DOHH2 (cell line): ENCODE measurements around the gene GPR78.

Experiments used
- H3F3A ChIP-seq: fragments of 200-600 bp; sonication (generic), shearing (Covaris generic); 2 replicates; pipeline ENCODE4 v1.6.0; 2016; ENCODE audit warnings: antibody characterized with exemption, mild to moderate bottlenecking; ENCODE audit not compliant: control insufficient read depth, insufficient read depth
- H3K27ac ChIP-seq: fragments of 200-600 bp; sonication (generic); 2 replicates; pipeline ENCODE4 v1.5.1; 2014; ENCODE audit warnings: low read depth, mild to moderate bottlenecking, low read length, moderate library complexity
- H3K27me3 ChIP-seq: fragments of 200-600 bp; sonication (generic); 2 replicates; pipeline ENCODE4 v1.6.1; 2014; ENCODE audit warnings: mild to moderate bottlenecking, low read length, mixed read lengths; ENCODE audit not compliant: control insufficient read depth
- H3K36me3 ChIP-seq: fragments of 200-600 bp; sonication (generic); 2 replicates; pipeline ENCODE4 v1.6.1; 2014; ENCODE audit warnings: mild to moderate bottlenecking, low read length, moderate library complexity, mixed read lengths; ENCODE audit not compliant: control insufficient read depth
- H3K4me1 ChIP-seq: fragments of 200-600 bp; sonication (generic); 2 replicates; pipeline ENCODE4 v1.6.1; 2014; ENCODE audit warnings: mild to moderate bottlenecking, low read length, mixed read lengths; ENCODE audit not compliant: control insufficient read depth
- H3K4me2 ChIP-seq: fragments of 200-600 bp; sonication (generic); 2 replicates; pipeline ENCODE4 v1.6.0; 2014; ENCODE audit warnings: mild to moderate bottlenecking, low read length, moderate library complexity
- H3K4me3 ChIP-seq: fragments of 200-600 bp; sonication (generic); 2 replicates; pipeline ENCODE4 v1.5.1; 2014; ENCODE audit warnings: mild to moderate bottlenecking, low read length, mixed read lengths
- H3K79me2 ChIP-seq: fragments of 200-600 bp; sonication (generic); 2 replicates; pipeline ENCODE4 v1.6.1; 2014; ENCODE audit warnings: mild to moderate bottlenecking, low read length, mixed read lengths; ENCODE audit not compliant: control insufficient read depth
- H3K9me2 ChIP-seq: fragments of 200-600 bp; sonication (generic); replicated peaks from 2 replicates; pipeline ENCODE4 v1.6.1; 2014; ENCODE audit warnings: mild to moderate bottlenecking, low read length, mixed read lengths; ENCODE audit not compliant: control insufficient read depth
- H3K9me3 ChIP-seq: fragments of 200-600 bp; sonication (generic); 2 replicates; pipeline ENCODE4 v1.6.1; 2014; ENCODE audit warnings: antibody characterized with exemption, low read length, mixed read lengths; ENCODE audit not compliant: control insufficient read depth, insufficient read depth
- H4K20me1 ChIP-seq: fragments of 200-600 bp; sonication (generic); 2 replicates; pipeline ENCODE4 v1.6.0; 2014; ENCODE audit warnings: low read depth, mild to moderate bottlenecking, antibody characterized with exemption, low read length, moderate library complexity; ENCODE audit not compliant: control insufficient read depth, insufficient read depth
- EZH2phosphoT487 ChIP-seq: fragments of 200-600 bp; sonication (generic); IDR thresholded peaks from 2 replicates; pipeline ENCODE4 v1.6.1; 2017; ENCODE audit warnings: borderline replicate concordance, mild to moderate bottlenecking, antibody characterized with exemption, low read length, moderate library complexity, mixed read lengths
- TF ChIP-seq, protein P1 (sequence below): fragments of 200-600 bp; sonication (generic); IDR thresholded peaks from one replicate; pipeline ENCODE4 v1.5.1; 2014; ENCODE audit warnings: antibody characterized with exemption, mild to moderate bottlenecking, low read depth, low read length; ENCODE audit not compliant: poor library complexity, severe bottlenecking

The GPR78 gene

DNA sequence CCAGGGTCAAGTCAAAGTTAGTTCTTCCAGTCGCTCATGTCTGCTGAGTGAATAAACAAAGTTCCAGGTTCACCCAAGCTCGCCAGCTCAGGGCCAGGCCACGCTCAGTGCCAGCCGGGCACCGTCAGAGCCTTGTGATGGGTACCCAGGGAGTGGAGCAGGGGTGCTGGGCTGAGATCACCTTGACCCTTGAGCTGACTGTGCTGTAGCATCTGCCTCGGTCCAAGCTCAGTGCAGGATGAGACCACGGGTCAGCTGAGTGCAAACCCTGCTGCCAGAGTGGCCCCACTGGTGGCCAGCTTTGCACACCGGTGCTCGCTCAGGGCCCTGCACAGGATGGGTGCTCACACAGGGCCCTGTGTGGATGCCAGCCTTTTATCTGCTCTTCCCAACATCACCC is 16.7 kb downstream of the GPR78 start:
- Histone ChIP-seq H3K4me1 (no peaks in the 10 kb centered on the region), H3K4me3 (no peak overlapping the region), H3K79me2 (no peaks in the 10 kb centered on the region), H3K27ac (no peak overlapping the region), H3K4me2 (no peak overlapping the region), H3K9me2 (no peaks in the 10 kb centered on the region), H3F3A (no peaks in the 10 kb centered on the region), H3K9me3 (no peaks in the 10 kb centered on the region), H3K27me3 (peaks cover 2% of the 10 kb centered on the region; the same call in 1 of the 2 replicates), H4K20me1 (no peaks in the 10 kb centered on the region), H3K36me3 (no peaks in the 10 kb centered on the region)
- TF ChIP-seq, protein P1, sequence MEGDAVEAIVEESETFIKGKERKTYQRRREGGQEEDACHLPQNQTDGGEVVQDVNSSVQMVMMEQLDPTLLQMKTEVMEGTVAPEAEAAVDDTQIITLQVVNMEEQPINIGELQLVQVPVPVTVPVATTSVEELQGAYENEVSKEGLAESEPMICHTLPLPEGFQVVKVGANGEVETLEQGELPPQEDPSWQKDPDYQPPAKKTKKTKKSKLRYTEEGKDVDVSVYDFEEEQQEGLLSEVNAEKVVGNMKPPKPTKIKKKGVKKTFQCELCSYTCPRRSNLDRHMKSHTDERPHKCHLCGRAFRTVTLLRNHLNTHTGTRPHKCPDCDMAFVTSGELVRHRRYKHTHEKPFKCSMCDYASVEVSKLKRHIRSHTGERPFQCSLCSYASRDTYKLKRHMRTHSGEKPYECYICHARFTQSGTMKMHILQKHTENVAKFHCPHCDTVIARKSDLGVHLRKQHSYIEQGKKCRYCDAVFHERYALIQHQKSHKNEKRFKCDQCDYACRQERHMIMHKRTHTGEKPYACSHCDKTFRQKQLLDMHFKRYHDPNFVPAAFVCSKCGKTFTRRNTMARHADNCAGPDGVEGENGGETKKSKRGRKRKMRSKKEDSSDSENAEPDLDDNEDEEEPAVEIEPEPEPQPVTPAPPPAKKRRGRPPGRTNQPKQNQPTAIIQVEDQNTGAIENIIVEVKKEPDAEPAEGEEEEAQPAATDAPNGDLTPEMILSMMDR = no peak
- TF ChIP-seq EZH2phosphoT487 = no peak

GRCh38 chr4:8597319-8597718 is 17.1 kb downstream of the GPR78 start:
- TF ChIP-seq, protein P1 = no peak
- TF ChIP-seq EZH2phosphoT487 = no peak
- Histone ChIP-seq H3K79me2 (no peaks in the 10 kb centered on the region), H3K9me2 (no peaks in the 10 kb centered on the region), H3K4me2 (no peak overlapping the region), H3K27me3 (peaks cover 2% of the 10 kb centered on the region; the same call in 1 of the 2 replicates), H3K36me3 (no peaks in the 10 kb centered on the region), H4K20me1 (no peaks in the 10 kb centered on the region), H3K4me3 (no peak overlapping the region), H3K4me1 (no peaks in the 10 kb centered on the region), H3K9me3 (no peaks in the 10 kb centered on the region), H3F3A (no peaks in the 10 kb centered on the region), H3K27ac (no peak overlapping the region)

- TF ChIP-seq EZH2phosphoT487 = no peak
- TF ChIP-seq, protein P1 = no peak
- no peaks in the 10 kb centered on the region for H3K9me2 ChIP-seq
- H3K79me2 ChIP-seq = no peaks in the 10 kb centered on the region
- H3K27me3 ChIP-seq = peaks cover 2% of the 10 kb centered on the region; the same call in 1 of the 2 replicates
- no peaks in the 10 kb centered on the region for H3K9me3 ChIP-seq
- H3K36me3 ChIP-seq = no peaks in the 10 kb centered on the region
- H3K4me1 ChIP-seq = no peaks in the 10 kb centered on the region
- no peak overlapping the region for H3K4me3 ChIP-seq
- H3F3A ChIP-seq = no peaks in the 10 kb centered on the region
- H3K27ac ChIP-seq = no peak overlapping the region
- no peak overlapping the region for H3K4me2 ChIP-seq
- no peaks in the 10 kb centered on the region for H4K20me1 ChIP-seq
These were observed 17.6 kb downstream of the GPR78 start for GRCh38 chr4:8597791-8598190.
